Spleen (tissue), 7 donors: Measurements from ENCODE around the gene SLC39A1.

ENCODE experiments used
- CTCF ChIP-seq, 11 experiments: fragments of 200-600 bp in 7 of 11; fragments of 450-650 bp in 4 of 11; sonication (generic) in 4 of 11; IDR thresholded peaks in 8 of 11; conservative IDR thresholded peaks in 3 of 11; 1 replicate in 7 of 11; 2 replicates in 4 of 11; pipeline versions ENCODE4 v1.4.0 to v1.8.0; 2016 to 2021; ENCODE audit warnings: antibody characterized with exemption in 11 of 11, inconsistent platforms in 4 of 11, mild to moderate bottlenecking in 1 of 11
- POLR2A ChIP-seq, 3 donors: fragments of 450-650 bp; IDR thresholded peaks; one replicate each; pipeline ENCODE4 v1.5.1; 2017; ENCODE audit warnings: antibody characterized with exemption in 3 of 3, mild to moderate bottlenecking in 1 of 3
- POLR2AphosphoS5 ChIP-seq, 3 donors: sonication (generic); formaldehyde crosslinking; IDR thresholded peaks; one replicate each; pipeline ENCODE4 v1.5.1; 2017; ENCODE audit warnings: antibody characterized with exemption in 3 of 3
- donor health status: DM: no; HTN: no; CAD: no; lungs with moderate emphysema.
- donor health status: DM: no; HTN: no; CAD: no.
- donor health status: DM: no; HTN: no; CAD: no.

DNA sequence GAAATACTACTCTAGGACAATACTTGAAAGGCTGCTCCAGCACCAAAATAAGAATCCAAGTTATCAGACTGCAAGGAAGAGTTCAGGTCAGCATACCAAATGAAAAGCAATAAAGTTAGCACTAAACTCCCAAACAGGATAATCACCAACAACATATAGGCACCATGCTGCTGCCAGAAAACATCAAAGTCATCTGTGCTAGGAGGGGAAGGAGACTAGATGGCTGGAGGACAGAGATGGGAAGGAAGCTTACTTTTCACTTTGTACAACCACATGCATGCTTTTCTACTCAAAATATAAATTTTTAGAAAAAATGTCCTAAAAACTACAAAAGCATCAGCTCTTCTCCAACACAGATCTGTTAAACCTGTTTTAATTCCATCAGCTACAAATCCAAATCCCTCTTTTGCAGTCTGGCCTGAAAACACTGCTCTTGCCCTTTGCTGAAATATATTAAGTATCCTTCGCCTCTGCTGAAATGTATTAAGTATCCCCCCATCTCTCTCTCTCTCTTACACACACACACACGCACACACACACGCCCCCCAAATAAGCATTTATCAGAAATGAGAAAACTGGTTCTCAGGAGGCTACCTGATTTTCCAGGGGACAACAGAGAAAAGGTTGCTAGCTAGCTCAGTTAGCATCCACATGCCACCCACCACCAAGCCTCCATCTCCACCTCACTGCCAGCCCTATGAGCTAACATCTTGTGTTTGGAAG lies 42.1 kb downstream of the SLC39A1 start:
- no peak for TF ChIP-seq CTCF (IDR thresholded peaks at IDR 0.05 in 8 of 11, conservative IDR thresholded peaks at IDR 0.05 in 3 of 11)
- TF ChIP-seq POLR2AphosphoS5 (IDR thresholded peaks at IDR 0.05): no peak
- TF ChIP-seq POLR2A (IDR thresholded peaks at IDR 0.05): no peak
